ENCODE measurements around the gene ERP44.

Gene ERP44

DNA sequence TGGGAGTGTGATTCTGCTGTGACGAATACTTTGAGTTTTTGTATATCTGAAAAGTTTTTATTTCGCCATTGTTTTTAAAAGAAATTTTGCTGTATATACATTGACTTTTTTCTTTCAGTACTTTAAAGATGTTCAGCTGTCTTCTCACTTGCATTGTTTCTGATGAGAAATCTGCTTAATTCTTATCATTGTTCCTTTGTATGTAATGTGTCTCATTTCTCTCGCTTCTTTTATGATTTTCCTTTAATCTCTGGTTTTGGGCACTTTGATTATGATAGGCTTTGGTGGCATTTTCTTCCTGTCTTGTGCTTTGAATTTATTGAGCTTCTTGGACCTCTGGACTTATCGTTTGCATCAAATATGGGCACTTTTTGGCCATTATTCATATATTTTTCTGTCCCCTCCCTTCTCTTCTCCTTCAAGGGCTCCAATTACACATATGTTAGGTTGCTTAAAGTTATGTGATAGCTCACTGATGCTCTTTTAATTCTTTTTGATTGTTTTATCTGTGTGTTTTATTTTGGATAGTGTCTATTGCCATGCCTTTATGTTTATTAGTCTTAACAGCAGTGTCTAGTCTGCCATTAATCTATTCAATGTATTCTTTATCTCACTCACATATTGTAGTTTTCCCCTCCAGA lies 161.7 kb downstream of the ERP44 start:
- DNase-seq (ENCODE audit: low read depth): no peak

DNA sequence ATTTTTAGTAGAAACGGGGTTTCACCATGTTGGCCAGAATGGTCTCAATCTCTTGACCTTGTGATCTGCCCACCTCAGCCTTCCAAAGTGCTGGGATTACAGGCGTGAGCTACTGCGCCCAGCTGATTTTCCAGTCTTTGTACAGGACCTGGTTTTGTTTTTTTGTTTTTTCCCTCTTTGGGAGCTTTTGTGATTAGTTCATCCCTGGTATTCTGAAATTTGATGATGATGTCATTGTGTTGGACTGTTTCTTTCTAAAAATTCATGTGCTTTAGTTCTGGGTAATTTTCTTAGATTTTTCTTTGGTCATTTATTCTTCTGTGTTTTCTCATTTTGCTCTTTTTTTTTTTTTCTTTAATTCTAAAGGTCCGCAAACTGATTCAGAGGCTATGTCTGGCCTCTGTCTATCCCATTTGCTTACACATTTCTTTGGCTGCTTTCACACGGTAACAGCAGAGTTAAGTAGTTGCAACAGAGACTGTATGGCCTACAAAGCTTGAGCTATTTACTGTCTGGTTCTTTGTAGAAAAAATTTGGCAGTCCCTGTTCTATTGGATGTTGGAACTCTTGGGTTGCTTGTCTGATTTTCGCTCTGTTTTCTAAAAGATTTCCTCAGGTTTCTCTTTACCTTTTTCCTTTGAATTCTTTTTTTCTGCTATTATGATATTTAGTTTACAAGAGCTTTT lies 167.5 kb downstream of the ERP44 start:
- no peak for DNase-seq (ENCODE audit: low read depth)

DNA sequence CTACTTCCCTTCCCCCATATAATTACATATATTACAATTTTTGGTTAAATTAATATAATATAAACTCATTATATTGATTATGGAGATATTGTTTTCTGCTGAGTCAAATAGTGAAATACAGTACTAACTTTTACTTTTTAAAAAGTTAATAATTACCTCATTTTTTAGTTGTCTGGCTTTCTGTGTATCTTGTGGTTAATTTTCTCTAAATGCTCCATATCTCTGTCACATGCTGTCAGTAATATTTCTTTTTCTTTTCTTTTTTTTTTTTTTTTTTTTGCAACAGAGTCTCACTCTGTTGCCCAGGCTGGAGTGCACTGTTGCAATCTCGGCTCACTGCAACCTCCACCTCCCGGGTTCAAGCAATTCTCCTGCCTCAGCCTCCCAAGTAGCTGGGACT lies 169.1 kb downstream of the ERP44 start:
- DNase-seq (ENCODE audit: low read depth): no peak

All from non-pigmented ciliary epithelial cell (primary cell).